Myocyte (in vitro differentiated cells): ENCODE results near the gene KLHDC7B. TPM values are rescaled to one million over a fixed set of nuclear protein-coding genes. Genes with fewer than 3 reads are reported as not detected.

Experiments used
- DNase-seq: peaks from one replicate; pipeline ENCODE4 v3.0.0-alpha.2; 2012; ENCODE audit warnings: low read depth
- total RNA-seq: library from RNA; depleted of rRNA; stranded (reverse); fragments of >200 nt; gene quantifications from 2 replicates; pipeline ENCODE4 v1.2.3, GENCODE V29; 2014

Gene KLHDC7B
- total RNA-seq, 1 donor from 2014 or later, result not detected

DNA sequence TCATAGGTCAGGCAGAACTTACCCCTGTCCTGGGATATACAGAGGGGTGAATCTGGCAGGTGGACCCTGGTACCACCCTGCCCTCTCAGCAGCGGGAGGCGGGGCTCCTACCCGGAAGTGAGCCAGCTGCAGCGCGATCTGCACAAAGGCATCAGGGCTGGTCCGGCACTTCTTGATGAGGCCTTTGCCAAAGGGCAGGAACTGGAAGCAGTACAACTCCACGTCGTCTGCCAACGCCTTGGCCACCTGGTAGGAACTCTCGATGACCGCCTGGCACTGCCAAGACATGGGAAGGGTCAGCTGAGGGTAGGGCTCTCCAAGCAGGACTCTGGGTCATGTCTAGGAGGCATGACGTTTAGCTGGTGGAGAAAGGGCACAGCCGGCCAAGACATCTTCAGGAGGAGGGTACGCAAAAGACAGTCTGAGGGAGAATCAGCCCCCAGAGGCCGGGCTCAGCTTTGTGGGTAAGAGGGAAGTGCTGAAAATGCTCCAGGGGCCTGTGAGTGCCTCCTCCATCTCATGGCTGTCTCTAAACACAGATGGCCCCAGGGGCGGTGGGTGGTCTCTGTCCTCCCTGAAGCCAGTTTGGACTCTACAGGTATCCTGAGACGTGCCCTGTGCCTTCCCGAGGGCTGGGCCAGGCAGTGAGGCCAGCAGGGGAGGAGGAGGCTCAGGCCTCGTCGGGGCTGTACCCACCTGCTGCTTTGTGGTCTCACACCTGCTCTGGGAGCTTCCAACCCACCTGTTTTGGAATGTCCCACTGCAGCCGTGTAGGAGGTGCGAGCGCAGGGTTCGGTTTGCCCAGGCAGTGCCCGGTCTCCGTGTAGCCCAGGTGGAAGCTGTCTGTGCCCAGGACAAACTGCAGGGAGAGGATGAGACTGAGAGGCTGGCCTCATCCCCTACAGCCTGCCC, 25.8 kb downstream of the KLHDC7B start:
- no peak for DNase-seq

DNA sequence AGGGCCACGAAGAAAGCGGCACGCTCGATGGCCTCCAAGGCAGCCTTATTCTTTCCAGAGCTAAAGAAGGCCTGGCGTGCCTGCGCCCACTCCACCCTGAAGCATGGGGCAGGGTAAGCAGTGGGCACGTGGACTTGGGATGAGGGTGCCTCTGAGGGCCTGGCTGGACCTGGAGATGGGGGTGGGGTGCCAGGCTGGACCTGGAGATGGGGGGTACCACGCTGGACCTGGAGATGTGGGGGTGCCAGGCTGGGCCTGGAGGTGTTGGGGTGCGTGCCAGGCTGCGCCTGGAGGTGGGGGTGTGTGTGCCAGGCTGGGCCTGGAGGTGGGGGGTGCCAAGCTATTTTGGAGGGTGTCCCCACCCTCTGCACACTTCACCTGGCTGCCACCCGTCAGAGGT, 27.3 kb downstream of the KLHDC7B start:
- no peak for DNase-seq

DNA sequence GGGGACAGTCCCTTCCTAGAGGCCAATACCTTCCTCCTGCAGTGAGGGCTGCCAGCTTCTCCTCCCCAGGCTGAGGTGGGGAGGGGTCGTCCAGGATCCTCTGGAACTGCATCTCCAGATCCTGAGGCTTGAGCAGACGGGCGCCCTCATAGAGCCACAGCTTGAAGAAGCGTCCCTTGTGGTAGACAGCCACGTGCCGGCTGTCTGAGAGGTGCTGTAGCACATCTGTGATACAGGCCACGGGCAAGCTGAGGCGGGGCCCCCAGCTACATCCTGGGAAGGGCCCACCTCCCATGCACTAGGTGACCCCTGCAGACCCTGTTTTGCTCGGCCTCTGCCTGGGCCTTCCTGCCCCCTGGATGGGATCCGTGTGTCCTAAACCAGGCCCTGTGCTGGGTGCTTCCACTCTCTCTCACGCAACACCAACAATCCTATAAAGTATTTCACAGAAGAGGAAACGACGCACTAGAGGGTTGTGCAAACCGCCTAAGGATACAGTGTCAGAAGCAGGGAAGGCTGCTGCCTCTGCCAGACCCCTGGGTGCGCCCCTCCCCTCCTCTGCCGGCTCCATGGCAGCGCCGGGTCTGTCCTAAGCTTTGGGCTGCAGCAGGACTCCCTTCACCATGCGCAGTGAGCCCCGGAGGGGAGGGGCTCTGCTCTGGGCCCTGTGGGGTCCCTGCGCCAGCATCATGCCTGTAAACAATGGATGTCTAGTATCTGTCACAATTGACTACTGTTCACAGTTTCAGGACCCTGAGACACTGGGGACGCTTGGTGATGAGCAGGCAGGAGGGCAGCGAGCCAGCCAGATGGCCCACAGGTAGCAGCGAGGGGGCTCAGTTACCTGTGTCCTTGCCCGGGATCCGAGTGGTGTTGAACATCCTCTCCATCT, 28.0 kb downstream of the KLHDC7B start:
- no peak for DNase-seq

DNA sequence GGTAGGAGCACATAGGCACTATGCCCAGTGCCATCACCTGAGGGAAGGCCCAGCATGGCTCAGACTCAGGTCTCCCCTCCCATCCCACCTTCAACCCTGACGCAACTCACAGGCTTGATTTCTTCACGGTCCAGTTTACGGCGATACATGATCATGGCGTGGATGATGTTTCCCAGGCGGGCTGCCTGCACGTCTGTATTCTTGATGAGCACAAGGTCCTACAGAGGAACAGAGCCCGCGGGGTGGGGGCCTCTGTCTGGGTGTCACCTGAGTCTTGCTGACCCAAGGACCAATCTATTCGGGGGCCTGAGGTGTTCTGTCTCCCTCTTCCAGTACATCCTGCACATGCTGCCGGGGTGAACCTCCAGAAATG, 28.7 kb downstream of the KLHDC7B start:
- no peak for DNase-seq

DNA sequence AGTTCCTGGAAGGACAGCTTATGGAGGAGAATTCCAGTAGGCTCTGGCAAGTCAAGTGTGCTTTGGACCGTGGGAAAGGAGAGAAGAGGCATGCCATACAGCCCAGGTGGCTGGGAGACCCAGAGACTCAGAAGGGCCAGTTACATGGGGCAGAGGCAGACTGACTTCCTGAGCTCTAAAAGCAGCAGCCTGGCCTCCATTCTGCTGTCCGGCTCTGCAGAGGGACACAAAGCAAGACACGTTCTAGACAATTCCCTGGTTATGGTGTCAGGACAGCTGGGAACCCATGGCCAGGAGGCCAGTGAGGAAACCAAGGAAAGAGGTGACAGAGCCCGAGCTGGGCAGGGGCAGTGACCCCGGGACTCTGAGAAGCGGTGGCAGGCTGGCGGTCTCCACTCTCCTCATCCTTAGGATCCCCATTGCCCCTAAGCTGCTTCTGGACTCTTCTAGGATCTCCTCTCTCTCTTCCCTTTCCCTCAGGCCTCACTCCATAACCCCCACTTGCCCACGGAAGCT, 29.8 kb downstream of the KLHDC7B start:
- DNase-seq, result no peak

DNA sequence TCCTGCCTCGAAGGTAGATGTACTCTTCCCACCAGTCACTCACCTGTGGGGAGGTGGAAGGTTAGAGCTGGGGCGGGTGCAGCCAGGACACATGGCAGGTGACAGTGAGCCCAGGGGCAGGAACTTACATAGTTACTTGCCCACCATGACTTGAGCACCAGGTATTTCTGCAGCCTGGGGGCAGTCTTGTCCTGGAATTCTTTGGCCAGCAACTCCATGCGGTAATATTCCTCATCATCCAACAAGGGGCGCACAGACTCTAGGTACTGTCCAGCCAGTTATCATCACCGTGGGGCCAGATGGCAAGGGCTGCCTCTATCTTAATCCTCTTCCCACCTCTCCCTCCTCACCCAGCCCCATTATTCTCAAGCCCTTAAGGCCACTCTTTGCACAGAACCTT, 30.4 kb downstream of the KLHDC7B start:
- no peak for DNase-seq

DNA sequence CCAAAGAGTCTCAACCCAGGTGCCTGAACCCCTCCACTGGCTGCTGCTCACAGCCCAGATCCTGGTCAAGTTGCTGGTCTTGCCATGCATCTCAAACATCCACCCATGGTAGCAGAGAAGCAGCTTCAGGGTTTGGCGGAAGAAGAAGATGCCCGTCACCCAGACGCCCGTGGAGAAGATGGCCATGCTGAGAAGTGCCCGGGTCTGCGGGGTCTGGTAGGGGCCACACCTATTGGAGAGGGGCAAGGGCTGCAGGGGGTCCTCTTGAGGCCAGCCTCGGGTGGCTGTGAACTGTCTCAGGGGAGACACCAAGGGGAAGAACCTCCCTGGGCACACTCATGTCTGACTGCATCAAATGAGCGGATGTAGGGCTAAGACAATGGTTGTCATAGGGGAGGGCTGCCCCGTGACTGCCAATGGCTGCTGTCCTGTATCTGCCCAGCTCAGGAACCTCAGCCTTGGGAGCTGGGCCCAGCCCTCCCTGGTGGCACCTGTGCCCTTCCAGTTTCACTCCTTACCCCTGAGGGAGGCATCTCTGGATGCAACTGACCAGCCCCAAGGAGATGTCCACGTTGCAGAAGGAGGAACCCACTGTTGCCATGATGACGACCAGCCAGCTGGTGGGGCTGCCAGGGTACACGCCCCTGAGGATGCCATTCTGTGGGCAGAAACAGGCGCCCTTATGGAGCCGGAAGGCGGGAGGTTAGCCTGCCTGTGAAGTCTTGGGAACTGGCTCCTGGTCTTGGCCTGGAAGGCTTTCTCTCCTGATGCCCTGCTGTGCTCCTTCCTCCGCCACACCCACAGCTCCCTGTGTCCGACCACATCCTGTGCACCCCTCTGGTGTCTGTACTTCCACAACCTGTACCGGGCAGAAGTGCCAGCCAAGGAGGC, 31.4 kb downstream of the KLHDC7B start:
- no peak for DNase-seq

DNA sequence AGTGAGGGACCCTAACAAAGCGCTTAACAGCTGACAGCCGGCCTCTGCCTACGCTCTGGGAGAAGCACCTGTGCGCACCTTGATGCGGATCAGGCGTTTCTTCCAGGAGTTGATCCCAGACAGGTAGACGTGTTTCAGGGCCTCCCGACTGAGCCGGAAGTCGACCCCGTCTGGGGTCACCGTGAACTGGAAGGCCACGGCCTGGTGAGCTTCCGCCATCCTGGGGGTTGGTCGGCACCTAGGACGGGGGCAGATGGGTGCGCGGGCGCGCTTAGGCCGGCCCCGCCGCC, 31.9 kb downstream of the KLHDC7B start:
- no peak for DNase-seq

DNA sequence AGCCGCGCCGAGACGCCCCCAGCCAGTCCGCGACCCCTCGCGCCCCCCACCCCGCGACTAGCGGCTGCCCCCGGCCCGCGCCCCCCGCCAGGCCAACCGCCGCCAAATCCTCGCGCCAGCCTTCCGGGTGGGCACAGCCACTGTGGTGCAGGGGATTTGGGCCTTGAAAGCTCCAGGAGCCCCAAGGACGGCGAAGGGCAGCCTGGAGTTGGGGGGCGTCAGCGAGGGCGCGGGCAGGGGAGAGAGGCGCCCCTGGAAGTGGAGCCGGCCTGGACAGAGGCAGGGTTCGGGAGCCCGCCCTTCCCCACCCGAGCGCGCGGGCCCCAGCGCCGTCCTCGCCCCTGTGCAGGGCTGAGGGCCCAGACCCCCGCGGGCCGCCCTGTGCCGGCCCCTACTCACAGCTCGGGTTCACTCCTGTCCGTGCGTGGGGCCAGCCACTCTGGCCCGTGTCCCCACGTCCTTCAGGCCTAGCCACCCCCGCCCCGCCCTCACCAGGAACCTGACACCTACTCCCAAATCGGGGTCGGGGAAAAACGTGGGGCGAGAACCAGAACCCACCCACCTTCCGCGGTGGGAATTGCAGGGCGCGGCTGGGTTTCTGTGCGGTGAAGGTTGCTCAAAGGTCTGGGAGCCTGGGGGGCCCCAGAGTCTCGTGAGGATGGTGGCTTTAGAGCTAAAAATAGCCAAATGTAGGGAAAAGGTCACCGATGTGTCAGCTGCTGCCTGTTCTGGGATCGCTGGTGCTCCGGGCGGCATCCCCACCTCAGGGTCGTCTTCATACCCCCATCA, 32.5 kb downstream of the KLHDC7B start, which contains the start of gene CPT1B:
Gene CPT1B (minus strand): TSS at position 441 of the 789 bp plus-strand sequence. CDS start 512 bp downstream, outside the sequence.
- DNase-seq, result peak; percentile 61

DNA sequence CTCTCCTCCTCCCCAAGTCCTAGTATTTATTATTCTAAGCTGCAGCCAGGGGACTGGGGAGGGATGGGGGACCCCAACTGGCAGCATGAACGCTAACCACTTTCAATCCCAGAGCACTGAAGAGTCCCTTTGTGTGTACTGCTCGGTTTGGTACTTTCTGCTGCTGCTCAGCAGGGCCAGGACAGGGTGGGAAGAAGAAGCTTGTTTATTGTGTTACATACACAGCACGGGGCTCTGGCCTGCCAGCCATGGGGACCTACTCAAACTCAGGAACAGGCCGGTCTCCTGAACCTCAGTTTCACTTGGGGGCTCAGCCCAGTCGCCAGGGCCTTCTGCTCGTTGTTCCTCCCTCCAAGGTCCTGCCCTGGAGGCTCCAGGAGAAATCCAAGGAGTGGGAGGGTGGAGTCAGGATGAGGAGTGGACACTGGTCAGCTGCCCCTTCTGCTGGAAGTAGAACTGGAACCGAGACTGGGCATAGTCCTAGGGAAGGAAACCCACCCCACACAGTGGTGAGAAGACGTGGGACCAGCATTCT, 33.1 kb downstream of the KLHDC7B start:
- DNase-seq, result no peak

DNA sequence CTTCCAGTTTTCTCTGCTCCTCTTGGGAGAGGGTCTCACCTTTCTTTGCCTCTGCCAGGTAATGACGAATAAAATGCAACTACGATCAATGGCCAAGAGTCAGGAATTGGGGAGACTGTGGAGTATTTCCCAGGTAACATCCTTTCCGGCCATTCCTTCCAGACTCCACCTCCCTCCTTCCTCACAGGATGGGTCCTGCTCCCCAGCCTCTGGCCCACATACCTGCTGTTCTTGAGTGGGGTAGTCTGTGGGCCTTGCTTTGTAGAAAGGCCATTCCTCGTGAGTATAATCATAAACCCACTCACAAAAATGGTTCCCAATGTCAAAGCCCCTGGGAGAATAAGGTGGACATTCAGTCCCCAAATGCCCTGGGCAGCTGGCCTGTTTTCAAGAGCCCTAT, 34.1 kb downstream of the KLHDC7B start:
- DNase-seq, result no peak

DNA sequence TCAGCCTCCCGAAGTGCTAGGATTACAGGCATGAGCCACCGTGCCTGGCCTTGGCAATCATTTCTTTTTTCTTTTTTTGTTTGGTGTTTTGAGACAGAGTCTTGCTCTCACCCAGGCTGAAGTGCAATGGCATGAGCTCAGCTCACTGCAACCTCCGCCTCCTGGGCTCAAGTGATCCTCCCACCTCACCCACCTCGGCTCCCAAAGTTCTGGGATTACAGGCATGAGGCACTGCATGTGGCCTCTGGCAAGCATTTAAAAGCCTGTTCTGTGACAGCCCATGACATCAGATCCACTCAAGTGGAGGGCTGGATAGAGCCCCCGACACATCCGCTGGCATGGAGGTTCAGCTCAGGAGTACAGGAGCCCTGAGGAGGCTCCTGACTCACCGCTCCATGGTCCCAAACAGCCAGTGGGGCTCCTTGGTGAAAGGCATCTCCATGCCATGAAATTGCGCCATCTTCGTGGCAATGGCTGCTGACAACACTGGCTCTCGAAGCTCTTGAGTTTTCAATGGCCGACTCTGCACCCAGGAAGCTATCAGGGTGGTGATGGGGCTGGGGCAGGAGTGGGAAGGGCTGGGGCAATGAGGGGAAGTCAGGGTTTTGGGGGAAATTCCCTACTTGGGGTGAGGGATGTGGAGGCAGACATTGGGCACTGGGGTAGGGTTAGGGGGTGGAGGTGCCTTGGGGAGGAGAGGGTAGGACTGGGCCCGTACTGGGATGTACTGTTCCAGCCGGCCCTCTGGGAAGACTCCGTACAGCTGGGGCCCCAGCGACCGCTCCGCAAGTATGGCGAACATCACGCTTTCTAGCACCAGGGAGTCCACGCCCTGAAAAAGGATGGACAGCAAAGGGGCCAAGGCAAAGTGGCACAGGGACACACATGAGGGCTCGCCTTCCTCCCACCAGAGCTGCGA, 35.6 kb downstream of the KLHDC7B start:
- DNase-seq, result no peak

DNA sequence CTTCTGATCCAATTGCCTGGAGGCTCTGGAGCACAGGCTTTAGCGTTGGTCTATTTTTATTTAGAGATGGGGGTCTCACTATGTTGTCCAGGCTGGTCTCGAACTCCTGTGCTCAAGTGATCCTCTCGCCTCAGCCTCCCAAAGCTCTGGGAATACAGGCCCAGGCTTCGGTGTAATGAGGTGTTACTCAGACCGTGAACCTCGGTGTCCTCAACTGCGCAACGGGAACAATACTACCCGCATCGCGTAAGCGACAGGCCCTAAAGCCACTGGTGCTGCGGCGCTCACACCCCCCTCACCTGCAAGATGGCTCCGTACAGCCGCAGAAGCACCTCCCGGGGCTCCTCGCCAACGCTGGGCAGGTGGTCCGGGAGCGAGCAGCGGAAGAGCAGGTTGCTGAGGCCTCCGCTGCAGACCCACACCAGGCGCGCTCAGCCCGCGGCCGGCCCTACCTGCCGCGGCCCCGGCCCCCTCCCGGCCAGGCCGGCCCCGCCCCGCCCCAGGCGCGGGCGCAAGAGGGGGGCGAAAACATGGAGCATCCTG, 36.3 kb downstream of the KLHDC7B start:
- no peak for DNase-seq

DNA sequence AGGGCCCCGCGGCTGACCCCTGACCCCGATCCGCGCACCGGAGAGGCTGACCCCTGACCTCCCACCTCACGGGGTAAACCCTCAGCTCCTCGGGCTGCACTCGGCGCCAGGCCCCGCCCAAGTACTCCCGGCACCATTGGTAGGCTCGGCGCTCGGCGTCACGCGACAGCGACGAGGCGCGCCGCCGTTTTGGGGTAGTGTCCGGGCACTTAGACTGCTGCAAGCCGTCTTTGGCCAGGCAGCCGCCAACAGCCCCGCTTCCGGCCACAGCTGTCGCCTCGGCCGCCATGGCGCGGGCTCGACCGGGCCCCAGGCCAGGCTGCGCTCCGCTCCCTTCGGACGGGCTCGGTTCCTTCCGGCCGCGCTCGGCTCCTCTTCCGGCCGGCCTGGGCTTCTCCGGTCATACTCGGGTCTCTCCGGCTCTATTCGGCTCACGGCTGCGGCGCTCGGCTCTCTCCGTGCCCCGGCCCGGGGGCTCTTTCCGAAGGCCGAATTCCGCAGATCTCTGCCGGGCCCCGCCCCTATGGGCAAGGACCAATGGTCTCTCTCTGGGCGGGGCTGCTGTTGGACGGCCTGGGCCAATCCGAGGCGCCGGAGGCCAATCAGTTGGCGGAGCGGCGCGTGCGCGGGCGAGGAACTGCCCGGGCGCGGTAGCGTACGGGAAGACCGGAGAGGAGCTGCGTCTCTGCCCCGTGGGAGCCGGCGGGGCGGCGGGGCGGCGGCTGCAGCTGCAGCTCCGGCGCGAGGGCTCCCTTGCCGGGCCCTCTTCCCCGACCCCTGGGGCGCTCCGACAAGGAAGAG, 37.0 kb downstream of the KLHDC7B start, which contains the start of gene CHKB:
Gene CHKB (minus strand): TSS at position 357 of the 801 bp plus-strand sequence. CDS start 68 bp downstream, at position 289.
- DNase-seq, result peak; percentile 99

DNA sequence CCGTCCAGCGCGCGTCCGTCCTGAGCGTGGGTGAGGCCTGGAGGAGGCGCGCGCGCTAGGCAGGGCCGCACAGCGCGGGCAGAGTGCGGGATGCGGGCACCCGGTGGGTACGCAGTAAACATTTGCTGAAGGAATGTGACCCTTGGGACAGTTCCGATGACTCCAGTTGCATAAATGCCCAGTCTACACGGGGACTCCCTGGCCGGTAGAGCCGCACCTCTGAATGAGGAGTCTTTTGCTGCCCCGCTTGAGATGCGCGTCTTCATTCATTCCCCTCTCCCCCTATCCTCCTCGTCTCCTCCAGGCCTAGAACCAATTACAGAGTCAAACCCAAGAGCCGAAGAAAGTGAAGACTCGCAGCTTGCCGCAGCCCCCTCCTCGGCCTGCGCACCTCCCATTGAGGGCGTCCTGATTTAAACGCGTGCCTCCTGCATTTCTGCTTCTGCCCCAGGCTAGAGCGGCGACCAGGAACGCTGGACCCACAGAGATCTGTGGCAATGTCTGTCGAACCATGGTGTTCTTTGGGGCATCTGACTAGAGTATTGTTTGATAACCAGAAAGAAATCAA, 37.7 kb downstream of the KLHDC7B start:
- no peak for DNase-seq

DNA sequence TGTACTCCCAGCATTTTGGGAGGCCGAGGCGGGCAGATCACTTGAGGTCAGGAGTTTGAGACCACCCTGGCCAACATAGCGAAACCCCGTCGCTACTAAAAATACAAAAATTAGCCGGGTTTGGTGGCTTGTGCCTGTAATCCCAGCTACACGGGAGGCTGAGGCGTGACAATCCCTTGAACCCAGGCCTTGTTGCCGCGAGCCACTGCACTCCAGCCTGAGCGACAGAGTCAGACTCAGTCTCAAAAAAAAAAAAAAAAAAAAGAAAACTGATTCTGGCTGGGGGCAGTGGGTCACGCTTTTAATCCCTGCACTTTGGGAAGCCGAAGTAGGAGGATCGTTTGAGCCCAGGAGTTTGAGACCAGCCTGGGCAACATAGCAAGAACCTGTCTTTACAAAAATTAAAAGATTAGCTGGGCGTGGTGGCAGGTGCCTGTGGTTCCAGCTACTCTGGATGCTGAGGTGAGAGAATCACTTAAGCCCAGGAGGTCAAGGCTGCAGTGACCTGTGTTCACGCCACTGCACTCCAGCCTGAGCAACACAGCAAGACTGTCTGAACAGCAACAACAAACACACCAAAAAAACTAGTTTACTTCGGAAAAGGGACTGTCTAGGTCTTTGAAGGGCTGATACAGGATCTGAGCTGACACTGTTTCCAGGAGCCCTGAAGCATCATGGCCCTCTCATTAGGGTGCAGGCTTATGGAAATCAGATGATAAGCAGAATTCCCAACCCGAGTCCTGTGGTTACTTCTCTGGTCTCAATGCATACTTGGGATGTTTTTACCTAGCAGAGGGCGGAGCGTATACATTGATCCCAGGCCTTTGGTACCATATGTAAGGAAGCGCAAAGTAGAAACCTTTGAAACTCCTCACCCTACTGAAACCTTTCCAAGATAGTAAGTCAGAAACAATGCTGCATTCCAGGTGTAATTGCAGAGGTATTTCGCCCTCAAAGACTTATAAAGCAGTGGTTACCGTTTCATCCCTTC, 38.7 kb downstream of the KLHDC7B start:
- DNase-seq, result no peak
